ENCODE measurements around the gene ANKRD39. TPM values are rescaled to one million over a fixed set of nuclear protein-coding genes. Genes with fewer than 3 reads are reported as not detected.
A peak's percentile ranks its signal among the peaks of the same experiment; 100 is the strongest.

Gene ANKRD39
- total RNA-seq, 1 donor from 2014 or later = 9.4 TPM

GRCh38 chr2:96826546-96827278 is 31.1 kb downstream of the ANKRD39 start:
- intact Hi-C loops (cut with DNase I) = no loop called here
- Histone ChIP-seq H3K27ac (no peak overlapping the region), H3K4me1 (peaks cover 22% of the 10 kb centered on the region), H3K36me3 (peaks cover 86% of the 10 kb centered on the region), H3K27me3 (ENCODE audit: low read depth) (no peaks in the 10 kb centered on the region), H3K9me3 (no peaks in the 10 kb centered on the region), H3K4me3 (no peak overlapping the region)
- TF ChIP-seq, protein P1, sequence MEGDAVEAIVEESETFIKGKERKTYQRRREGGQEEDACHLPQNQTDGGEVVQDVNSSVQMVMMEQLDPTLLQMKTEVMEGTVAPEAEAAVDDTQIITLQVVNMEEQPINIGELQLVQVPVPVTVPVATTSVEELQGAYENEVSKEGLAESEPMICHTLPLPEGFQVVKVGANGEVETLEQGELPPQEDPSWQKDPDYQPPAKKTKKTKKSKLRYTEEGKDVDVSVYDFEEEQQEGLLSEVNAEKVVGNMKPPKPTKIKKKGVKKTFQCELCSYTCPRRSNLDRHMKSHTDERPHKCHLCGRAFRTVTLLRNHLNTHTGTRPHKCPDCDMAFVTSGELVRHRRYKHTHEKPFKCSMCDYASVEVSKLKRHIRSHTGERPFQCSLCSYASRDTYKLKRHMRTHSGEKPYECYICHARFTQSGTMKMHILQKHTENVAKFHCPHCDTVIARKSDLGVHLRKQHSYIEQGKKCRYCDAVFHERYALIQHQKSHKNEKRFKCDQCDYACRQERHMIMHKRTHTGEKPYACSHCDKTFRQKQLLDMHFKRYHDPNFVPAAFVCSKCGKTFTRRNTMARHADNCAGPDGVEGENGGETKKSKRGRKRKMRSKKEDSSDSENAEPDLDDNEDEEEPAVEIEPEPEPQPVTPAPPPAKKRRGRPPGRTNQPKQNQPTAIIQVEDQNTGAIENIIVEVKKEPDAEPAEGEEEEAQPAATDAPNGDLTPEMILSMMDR (IDR thresholded peaks at IDR 0.05) = no peak
- ATAC-seq (no peak), DNase-seq (no peak)

GRCh38 chr2:96825057-96825456 is 32.8 kb downstream of the ANKRD39 start:
- Histone ChIP-seq H3K4me3 (no peak overlapping the region), H3K4me1 (peaks cover 33% of the 10 kb centered on the region), H3K9me3 (no peaks in the 10 kb centered on the region), H3K27me3 (ENCODE audit: low read depth) (no peaks in the 10 kb centered on the region), H3K36me3 (peaks cover 80% of the 10 kb centered on the region), H3K27ac (no peak overlapping the region)
- ATAC-seq (no peak), DNase-seq (no peak)
- intact Hi-C loops (cut with DNase I) = no loop called here
- TF ChIP-seq, protein P1 (IDR thresholded peaks at IDR 0.05) = no peak

GRCh38 chr2:96824079-96824870 is 33.5 kb downstream of the ANKRD39 start:
- no peaks in the 10 kb centered on the region for H3K27me3 ChIP-seq (ENCODE audit: low read depth)
- H3K36me3 ChIP-seq = peaks cover 77% of the 10 kb centered on the region
- intact Hi-C loops (cut with DNase I) = no loop called here
- no peak overlapping the region for H3K27ac ChIP-seq
- ATAC-seq (peak; percentile 23 to 46), DNase-seq (no peak)
- no peaks in the 10 kb centered on the region for H3K9me3 ChIP-seq
- TF ChIP-seq, protein P1 (IDR thresholded peaks at IDR 0.05) = no peak
- peaks cover 41% of the 10 kb centered on the region for H3K4me1 ChIP-seq
- no peak overlapping the region for H3K4me3 ChIP-seq

DNA sequence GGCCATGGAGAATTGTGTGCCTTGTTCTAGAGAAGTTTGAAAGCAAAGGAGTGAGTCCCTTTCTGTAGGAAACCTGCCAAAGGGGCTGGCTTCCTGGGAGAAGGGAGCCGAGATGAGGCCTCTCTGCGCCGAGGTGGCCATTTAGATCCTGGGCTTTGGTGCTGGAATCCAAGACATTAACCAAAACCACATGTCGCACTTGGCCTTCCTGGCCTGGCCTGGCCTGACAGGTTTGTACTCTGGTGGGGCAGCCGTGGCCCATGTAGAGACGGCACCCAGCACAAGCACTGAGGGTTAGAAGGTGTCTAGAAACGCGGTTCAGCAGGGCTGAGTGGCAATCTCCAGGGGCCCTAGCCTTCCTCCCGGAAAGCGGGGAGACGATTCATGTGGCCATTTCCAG is 34.6 kb downstream of the ANKRD39 start:
- DNase-seq = no peak
- Histone ChIP-seq H3K27ac (no peak overlapping the region), H3K36me3 (peaks cover 66% of the 10 kb centered on the region), H3K4me1 (peaks cover 52% of the 10 kb centered on the region), H3K9me3 (no peaks in the 10 kb centered on the region), H3K4me3 (no peak overlapping the region), H3K27me3 (ENCODE audit: low read depth) (no peaks in the 10 kb centered on the region)
- TF ChIP-seq, protein P1 (IDR thresholded peaks at IDR 0.05) = no peak
- no peak for ATAC-seq
- intact Hi-C loops (cut with DNase I) = no loop called here

- Histone ChIP-seq H3K4me3 (no peak overlapping the region), H3K9me3 (no peaks in the 10 kb centered on the region), H3K36me3 (peaks cover 62% of the 10 kb centered on the region), H3K27me3 (ENCODE audit: low read depth) (no peaks in the 10 kb centered on the region), H3K27ac (no peak overlapping the region), H3K4me1 (peaks cover 56% of the 10 kb centered on the region)
- intact Hi-C loops (cut with DNase I) = no loop called here
- TF ChIP-seq, protein P1 (IDR thresholded peaks at IDR 0.05) = no peak
- DNase-seq (no peak), ATAC-seq (no peak)
These were observed 35.0 kb downstream of the ANKRD39 start for GRCh38 chr2:96822786-96823185.

Measured in lower lobe of right lung (tissue), 2 donors.